Left cardiac atrium (tissue), 4 donors: ENCODE data around the gene CAPN9. TPM values are rescaled to one million over a fixed set of nuclear protein-coding genes. Genes with fewer than 3 reads are reported as not detected.

Source experiments
- ATAC-seq, 2 donors: fragments of 200-7000 bp; cut with Tn5 transposase; one replicate each; pipeline ENCODE4 v1.9.1; 2020; ENCODE audit warnings: mild to moderate bottlenecking in 2 of 2, moderate library complexity in 2 of 2
- DNase-seq: peaks from one replicate; pipeline ENCODE4 v3.0.0-alpha.2; 2020
- intact Hi-C, 2 donors: fragments of 100-400 bp; cut with DNase I; formaldehyde crosslinking; loops; one replicate each; pipeline versions ENCODE4 v1.14.1 to v1.15.1; 2022 to 2023
- total RNA-seq, 2 donors: library from RNA; stranded (reverse); fragmentation: NEBNext Ultra II Directional; extraction: Animal tissue kit (Norgen Biotek cat#: 25700); gene quantifications; one replicate each; pipeline ENCODE4 v1.2.1, GENCODE V29; 2021
- donor health status: DM: no; HTN: yes; CAD: no.
- donor health status: DM: no; HTN: yes; CAD: no; lungs with severe emphysema.
- donor health status: DM: yes; HTN: yes; CAD: no.
- donor health status: Dilated cardiomyopathy.

CAPN9 gene
- total RNA-seq, 2 donors from 2014 or later, result 0.18 to 0.24 TPM

- intact Hi-C loops, result loop anchor here in 1 of 2 donors (10.0 kb wide), 1 partner anchor 418 kb away; no protein-coding TSS in a partner anchor
- DNase-seq, result no peak
- no peak for ATAC-seq
These were observed 39.2 kb downstream of the CAPN9 start for GRCh38 chr1:230786385-230786753.

GRCh38 chr1:230787471-230787870 lies 40.3 kb downstream of the CAPN9 start:
- DNase-seq (no peak), ATAC-seq (no peak)
- intact Hi-C loops, result loop anchor here in 1 of 2 donors (10.0 kb wide), 1 partner anchor 417 kb away; no protein-coding TSS in a partner anchor

- intact Hi-C loops, result loop anchor here in 1 of 2 donors (10.0 kb wide), 1 partner anchor 416 kb away; no protein-coding TSS in a partner anchor
- ATAC-seq, result no peak
- no peak for DNase-seq
These were observed 41.5 kb downstream of the CAPN9 start for GRCh38 chr1:230788561-230789275.

GRCh38 chr1:230790026-230790425 lies 42.8 kb downstream of the CAPN9 start:
- intact Hi-C loops, result no loop called here
- ATAC-seq (no peak), DNase-seq (no peak)

- intact Hi-C loops, result no loop called here
- no peak for ATAC-seq
- no peak for DNase-seq
These were observed 44.9 kb downstream of the CAPN9 start for GRCh38 chr1:230791986-230792564.

GRCh38 chr1:230792691-230793462 lies 45.7 kb downstream of the CAPN9 start:
- no peak for DNase-seq
- intact Hi-C loops, result no loop called here
- ATAC-seq, result no peak

- ATAC-seq, result no peak
- intact Hi-C loops, result no loop called here
These were observed 46.2 kb downstream of the CAPN9 start for GRCh38 chr1:230793463-230793745.

GRCh38 chr1:230794431-230794830 lies 47.2 kb downstream of the CAPN9 start:
- intact Hi-C loops, result no loop called here
- ATAC-seq, result no peak
- no peak for DNase-seq

More at GRCh38 chr1:230793463-230793745, 46.2 kb downstream of the CAPN9 start:
- no peak for DNase-seq

- intact Hi-C loops, result loop anchor here in 1 of 2 donors (5.0 kb wide), 1 partner anchor 72 kb away; the partner anchor contains the start of gene C1orf198
- ATAC-seq (no peak), DNase-seq (no peak)
These were observed 47.9 kb downstream of the CAPN9 start for GRCh38 chr1:230794871-230795605.

- ATAC-seq, result no peak
- intact Hi-C loops, result loop anchor here in 1 of 2 donors (2.0 to 5.0 kb wide), 2 partner anchors 71 to 414 kb away; partner anchors contain the start of gene C1orf198
- DNase-seq, result no peak
These were observed 49.4 kb downstream of the CAPN9 start for GRCh38 chr1:230796626-230797025.

GRCh38 chr1:230797376-230797920 lies 50.3 kb downstream of the CAPN9 start:
- intact Hi-C loops, result loop anchor here in 1 of 2 donors (2.0 to 5.0 kb wide), 2 partner anchors 70 to 413 kb away; partner anchors contain the start of gene C1orf198
- ATAC-seq (peak in 1 of 2 donors; percentile 17), DNase-seq (no peak)

GRCh38 chr1:230797942-230798365 lies 50.8 kb downstream of the CAPN9 start:
- intact Hi-C loops, result loop anchor here in 1 of 2 donors (1.0 to 5.0 kb wide), 3 partner anchors 69 to 413 kb away; partner anchors contain the start of gene C1orf198
- DNase-seq (peak; percentile 71), ATAC-seq (peak; percentile 92 to 93)

- ATAC-seq (no peak), DNase-seq (no peak)
- intact Hi-C loops, result loop anchor here in 1 of 2 donors (1.0 to 5.0 kb wide), 2 partner anchors 69 to 119 kb away; partner anchors contain the start of gene C1orf198
These were observed 51.3 kb downstream of the CAPN9 start for GRCh38 chr1:230798491-230798890.

GRCh38 chr1:230800891-230801840 lies 54.0 kb downstream of the CAPN9 start:
- intact Hi-C loops, result loop anchor here in 1 of 2 donors (10.0 kb wide), 1 partner anchor 74 kb away; no protein-coding TSS in a partner anchor
- no peak for DNase-seq
- no peak for ATAC-seq

- no peak for ATAC-seq
These were observed 57.2 kb downstream of the CAPN9 start for GRCh38 chr1:230804396-230804795.

GRCh38 chr1:230806552-230806951 lies 59.4 kb downstream of the CAPN9 start:
- intact Hi-C loops, result loop anchor here in 1 of 2 donors (10.0 kb wide), 1 partner anchor 68 kb away; no protein-coding TSS in a partner anchor
- DNase-seq, result no peak
- ATAC-seq, result no peak

More at GRCh38 chr1:230804396-230804795, 57.2 kb downstream of the CAPN9 start:
- intact Hi-C loops, result loop anchor here in 1 of 2 donors (10.0 kb wide), 1 partner anchor 70 kb away; no protein-coding TSS in a partner anchor
- no peak for DNase-seq

GRCh38 chr1:230807029-230807428 lies 59.8 kb downstream of the CAPN9 start:
- ATAC-seq, result peak; percentile 92 to 93

More at GRCh38 chr1:230807029-230807428, 59.8 kb downstream of the CAPN9 start:
- peak; percentile 74 for DNase-seq
- intact Hi-C loops, result loop anchor here in 1 of 2 donors (10.0 kb wide), 1 partner anchor 68 kb away; no protein-coding TSS in a partner anchor
